ENCODE data around the gene SLC1A1. TPM values are rescaled to one million over a fixed set of nuclear protein-coding genes. Genes with fewer than 3 reads are reported as not detected.

The SLC1A1 gene
- total RNA-seq, 4 donors from 2014 or later, result 1.8 to 12.3 (median 5.6) TPM

DNA sequence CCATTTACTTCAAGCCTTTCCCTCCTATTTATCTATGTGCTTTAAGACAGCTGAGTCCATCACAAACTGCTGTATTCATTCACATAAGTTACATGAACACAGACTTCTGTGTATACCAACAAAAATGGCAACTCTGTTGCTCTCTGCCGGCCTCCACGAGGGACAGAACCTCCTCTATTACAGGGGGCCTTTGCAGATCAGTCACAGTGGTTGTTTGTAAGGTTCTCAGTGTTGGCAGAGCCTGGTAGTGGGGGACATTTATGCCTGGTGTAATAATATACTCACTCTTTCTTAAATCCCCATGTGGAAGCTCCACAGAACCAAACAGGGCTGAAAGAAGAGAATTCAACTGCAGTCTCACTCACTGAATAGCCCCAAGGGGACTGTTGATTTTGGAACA lies 76.5 kb downstream of the SLC1A1 start:
- TF ChIP-seq, protein P1, sequence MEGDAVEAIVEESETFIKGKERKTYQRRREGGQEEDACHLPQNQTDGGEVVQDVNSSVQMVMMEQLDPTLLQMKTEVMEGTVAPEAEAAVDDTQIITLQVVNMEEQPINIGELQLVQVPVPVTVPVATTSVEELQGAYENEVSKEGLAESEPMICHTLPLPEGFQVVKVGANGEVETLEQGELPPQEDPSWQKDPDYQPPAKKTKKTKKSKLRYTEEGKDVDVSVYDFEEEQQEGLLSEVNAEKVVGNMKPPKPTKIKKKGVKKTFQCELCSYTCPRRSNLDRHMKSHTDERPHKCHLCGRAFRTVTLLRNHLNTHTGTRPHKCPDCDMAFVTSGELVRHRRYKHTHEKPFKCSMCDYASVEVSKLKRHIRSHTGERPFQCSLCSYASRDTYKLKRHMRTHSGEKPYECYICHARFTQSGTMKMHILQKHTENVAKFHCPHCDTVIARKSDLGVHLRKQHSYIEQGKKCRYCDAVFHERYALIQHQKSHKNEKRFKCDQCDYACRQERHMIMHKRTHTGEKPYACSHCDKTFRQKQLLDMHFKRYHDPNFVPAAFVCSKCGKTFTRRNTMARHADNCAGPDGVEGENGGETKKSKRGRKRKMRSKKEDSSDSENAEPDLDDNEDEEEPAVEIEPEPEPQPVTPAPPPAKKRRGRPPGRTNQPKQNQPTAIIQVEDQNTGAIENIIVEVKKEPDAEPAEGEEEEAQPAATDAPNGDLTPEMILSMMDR (IDR thresholded peaks at IDR 0.05), result no peak
- no peak for DNase-seq (ENCODE audit: low spot score)
- ATAC-seq (ENCODE audit: low FRiP score), result no peak

DNA sequence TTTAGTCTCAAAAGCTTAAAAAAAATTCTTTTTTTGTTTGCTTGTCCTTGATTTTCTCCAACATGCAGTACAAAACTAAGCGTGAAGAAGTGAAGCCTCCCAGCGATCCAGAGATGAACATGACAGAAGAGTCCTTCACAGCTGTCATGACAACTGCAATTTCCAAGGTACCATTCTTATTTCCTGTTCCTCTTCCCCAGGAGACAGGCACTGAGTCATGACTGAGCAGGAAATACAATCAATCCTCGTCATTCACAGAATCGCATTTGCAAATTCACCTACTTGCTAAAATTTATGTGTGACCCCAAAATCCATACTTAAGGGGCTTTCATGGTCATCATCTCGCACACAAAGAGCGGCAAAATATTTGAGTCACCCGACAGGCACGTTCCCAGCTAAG lies 77.3 kb downstream of the SLC1A1 start:
- ATAC-seq (ENCODE audit: low FRiP score) (no peak), DNase-seq (ENCODE audit: low spot score) (no peak)
- TF ChIP-seq, protein P1 (IDR thresholded peaks at IDR 0.05), result no peak

DNA sequence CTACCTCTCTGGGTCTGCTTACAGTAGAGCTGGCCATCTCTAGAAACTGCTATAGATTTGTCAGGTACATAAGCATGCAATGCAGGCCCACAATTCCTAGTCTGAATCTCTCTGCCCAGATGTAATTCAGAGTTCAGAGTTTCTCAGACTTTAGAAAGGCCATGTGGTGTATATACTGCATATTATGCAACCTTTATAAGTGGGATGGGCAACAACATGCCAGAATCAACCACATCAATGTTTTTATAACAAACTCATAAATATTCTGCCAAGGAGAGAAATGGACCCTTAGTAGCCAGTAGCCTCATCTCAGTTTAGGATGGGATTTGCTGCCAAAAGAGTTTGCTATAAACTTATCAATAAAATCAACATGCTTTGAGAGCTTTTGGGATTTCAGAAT lies 78.8 kb downstream of the SLC1A1 start:
- DNase-seq (ENCODE audit: low spot score) (no peak), ATAC-seq (ENCODE audit: low FRiP score) (no peak)
- TF ChIP-seq, protein P1 (IDR thresholded peaks at IDR 0.05), result no peak

DNA sequence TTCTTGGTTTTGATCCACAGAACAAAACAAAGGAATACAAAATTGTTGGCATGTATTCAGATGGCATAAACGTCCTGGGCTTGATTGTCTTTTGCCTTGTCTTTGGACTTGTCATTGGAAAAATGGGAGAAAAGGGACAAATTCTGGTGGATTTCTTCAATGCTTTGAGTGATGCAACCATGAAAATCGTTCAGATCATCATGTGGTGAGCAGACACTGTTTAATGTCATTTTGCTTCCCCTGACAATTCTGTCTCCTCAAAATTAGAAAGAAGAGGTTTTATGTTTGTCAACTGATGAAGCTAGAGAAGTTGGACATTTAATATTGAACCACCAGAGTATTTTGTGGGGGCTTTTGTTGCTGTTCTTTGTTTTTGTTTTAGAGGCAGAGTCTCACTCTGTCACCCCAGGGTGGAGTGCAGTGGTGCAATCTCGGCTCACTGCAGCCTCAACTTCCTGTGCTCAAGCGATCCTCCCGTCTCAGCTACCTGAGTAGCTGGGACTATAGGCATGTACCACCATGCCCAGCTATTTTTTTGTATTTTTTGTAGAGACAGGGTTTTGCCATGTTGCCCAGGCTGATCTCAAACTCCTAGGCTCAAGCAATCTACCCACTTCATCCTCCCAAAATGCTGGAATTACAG lies 82.0 kb downstream of the SLC1A1 start:
- DNase-seq (ENCODE audit: low spot score) (no peak), ATAC-seq (ENCODE audit: low FRiP score) (no peak)
- TF ChIP-seq, protein P1 (IDR thresholded peaks at IDR 0.05), result no peak

DNA sequence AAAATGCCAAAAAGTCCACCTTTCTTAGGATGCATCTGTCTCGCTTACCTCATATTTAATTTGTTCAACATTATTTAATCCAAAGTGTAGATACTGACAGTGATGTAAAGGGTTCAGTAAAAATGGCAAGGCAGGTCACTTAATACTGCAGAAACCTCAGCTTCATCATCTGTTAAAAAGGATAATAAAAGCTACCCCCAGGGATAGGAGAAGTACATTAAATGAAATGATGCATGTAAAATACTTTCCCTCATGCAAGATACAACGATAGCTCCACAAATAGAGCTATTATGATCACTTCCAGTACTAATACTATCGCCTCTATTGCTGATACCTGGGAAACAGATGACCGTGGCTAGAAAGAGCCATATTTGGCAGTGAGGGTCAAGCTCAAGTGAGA lies 82.9 kb downstream of the SLC1A1 start:
- no peak for ATAC-seq (ENCODE audit: low FRiP score)
- no peak for DNase-seq (ENCODE audit: low spot score)
- TF ChIP-seq, protein P1 (IDR thresholded peaks at IDR 0.05), result no peak

DNA sequence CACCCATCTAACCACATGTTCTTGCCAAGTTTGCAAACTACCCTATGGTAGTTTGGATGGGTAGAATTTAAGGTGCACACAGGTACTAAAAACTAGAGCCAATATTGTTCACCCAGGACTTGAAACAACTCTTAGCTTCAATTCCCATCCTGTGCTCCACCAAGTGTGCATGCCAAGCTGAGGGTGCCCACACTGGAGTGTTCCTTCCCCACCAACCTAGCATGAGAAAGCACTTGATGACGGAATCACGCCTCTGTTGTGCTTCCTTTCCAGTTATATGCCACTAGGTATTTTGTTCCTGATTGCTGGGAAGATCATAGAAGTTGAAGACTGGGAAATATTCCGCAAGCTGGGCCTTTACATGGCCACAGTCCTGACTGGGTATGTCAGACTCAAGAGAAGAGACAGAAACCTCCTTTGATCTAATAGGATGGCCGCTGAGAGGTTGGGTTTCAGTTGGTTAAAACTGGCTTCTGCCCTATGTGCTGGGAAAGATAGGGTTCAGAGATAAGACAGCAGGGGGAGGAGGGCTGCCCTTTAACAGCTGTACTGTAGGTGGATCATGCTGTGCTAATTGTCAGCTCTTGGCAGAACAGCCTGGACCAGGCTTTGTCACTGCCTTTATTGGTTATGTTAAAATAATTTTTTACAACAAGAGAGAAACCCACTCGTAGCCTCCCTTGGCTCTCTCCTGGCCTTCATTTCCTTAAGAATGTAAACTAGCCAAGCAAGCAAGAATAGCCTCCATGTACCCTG lies 83.5 kb downstream of the SLC1A1 start:
- TF ChIP-seq, protein P1 (IDR thresholded peaks at IDR 0.05), result no peak
- ATAC-seq (ENCODE audit: low FRiP score) (no peak), DNase-seq (ENCODE audit: low spot score) (no peak)

Measured in omental fat pad (tissue), 4 donors.